GM18520 (cell line): ENCODE data around the gene GZMA.
"Not testable (repeated sequence)": the region's sequence is repeated elsewhere in the genome, so short reads cannot be mapped to it uniquely, and the experiment has no call there.

Experiments used
- ATAC-seq: cut with Tn5 transposase; IDR thresholded peaks from one replicate; pipeline ENCODE4 v1.9.1; 2021; ENCODE audit not compliant: unreplicated experiment

GZMA gene

GRCh38 chr5:55102348-55102747 lies at the start of gene GZMA:
TSS of gene GZMA (plus strand) at chr5:55102646. CDS start at chr5:55102683, 37 bp downstream.
- no peak for ATAC-seq

DNA sequence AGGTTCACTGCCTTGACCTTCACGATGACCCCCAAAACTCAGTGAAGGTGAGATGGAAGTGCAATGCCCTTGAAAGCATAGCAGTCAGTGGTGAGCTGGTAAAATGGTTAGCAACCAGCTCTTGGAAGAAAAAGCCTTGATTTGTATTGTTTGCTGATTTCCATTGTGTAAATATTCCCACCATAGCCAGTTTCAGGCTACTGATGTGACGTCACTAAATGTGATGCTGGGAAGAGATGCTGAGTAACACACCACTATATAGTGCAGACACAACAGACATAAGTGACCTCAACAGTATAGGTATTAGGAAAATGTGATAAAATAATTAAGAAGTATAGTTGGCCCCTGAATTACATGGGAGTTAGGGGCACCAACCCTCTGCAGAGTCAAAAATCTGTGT lies 47.3 kb upstream of the GZMA start:
- no peak for ATAC-seq

DNA sequence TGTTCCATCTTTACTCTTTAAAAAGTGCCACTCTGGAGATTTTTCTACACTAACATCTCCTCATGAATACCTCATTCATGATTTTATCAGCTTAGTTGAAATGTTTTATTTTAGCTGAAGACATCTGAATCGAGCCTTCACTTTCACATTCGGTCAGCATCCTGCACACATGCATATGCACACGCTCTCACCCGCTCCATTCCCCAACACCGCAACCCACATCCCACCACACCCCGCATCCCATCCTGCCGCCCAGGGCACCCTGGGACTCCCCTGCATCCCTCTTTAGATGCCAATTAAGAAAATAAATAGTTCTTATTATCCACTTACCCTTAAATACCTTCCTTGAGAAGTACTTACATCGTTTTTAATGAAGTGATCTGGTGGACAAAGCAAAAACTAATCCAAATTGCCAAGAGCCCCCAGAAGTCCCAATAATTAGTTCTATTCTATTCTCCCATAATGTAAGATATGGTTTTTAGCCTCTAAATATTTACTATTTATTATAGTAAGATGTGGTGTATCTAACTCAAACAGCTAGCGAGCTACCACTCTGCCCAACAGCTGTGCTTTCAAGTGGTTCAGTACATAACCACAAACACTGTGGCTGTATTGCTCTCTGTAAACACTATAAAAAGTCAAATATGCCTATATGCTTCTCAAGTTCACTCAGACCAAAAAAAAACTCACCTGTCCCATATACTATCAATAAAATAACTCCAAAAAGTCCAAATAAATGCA lies 40.2 kb upstream of the GZMA start:
- ATAC-seq, result no peak

DNA sequence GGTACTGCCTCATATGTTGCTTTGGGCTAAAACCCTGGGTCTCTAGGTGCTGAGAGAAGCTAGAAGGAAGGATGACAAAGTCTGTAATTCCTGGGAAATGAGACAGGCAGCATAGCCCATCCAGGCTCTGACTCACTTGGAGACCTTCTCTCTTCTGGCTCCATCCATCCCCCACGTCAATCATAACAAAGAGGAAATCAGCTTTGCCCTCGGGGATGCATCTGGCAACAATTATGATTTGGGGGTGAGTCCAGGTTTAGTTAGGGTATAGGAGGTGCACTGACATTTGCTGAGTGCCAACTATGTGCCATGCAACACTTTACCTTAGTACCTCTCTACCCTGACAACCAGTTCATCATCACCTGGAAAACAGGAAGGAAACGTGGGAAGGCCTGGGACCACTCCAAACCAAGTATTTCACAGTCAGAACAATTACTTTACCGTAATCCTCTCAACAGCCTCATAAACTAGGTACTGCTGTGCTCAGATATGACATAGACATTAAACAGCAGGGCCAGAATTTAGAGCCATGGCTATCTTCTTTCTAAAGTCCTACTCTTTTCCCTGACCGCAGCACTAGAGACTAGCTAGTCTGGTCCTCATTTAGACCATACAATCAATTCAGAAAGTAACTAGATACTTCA lies 39.1 kb upstream of the GZMA start:
- ATAC-seq, result no peak

- no peak for ATAC-seq
These were observed 38.5 kb upstream of the GZMA start for GRCh38 chr5:55063899-55064298.

GRCh38 chr5:55064523-55064922 lies 37.9 kb upstream of the GZMA start:
- no peak for ATAC-seq

GRCh38 chr5:55066277-55066676 lies 36.2 kb upstream of the GZMA start:
- ATAC-seq, result no peak

DNA sequence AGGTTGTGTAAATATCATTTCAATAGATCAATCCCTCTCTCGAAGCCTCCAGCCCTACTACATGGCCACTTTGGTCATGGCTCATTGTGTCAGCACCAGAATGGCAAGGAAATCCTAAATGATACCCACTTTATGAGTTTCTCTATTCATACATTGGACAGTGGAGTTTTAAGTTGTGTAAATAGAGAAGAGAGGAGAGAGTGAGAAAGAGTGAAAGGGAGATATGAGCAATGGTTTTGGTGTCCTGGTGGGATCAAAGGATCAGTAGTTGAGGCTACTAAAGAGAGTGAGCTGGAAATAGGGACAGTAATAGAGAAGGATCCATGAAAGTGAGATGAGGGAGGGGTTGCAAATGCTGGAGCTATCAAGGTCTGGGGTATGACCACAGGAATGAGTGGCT lies 31.5 kb upstream of the GZMA start:
- ATAC-seq, result no peak

DNA sequence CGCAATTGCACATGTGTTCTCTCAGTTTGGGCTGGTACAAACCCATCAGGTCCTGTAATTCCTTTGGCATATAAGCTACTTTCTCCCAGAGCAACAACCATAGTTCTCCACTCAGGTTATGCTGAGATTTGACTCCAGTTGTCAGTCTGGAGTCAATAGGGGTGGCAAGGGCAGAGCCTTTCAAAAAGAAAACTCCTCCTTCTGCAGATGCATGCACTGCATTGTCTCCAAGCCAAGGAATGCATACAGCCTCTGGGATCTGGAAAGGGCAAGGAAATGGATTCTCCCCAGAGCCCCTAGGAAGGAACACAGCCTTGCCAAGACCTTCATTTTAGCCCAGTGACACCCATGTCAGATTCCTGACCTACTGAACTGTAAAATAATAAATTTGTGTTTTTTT lies 31.0 kb upstream of the GZMA start:
- no peak for ATAC-seq

- ATAC-seq, result no peak
These were observed 29.8 kb upstream of the GZMA start for GRCh38 chr5:55072666-55073065.

DNA sequence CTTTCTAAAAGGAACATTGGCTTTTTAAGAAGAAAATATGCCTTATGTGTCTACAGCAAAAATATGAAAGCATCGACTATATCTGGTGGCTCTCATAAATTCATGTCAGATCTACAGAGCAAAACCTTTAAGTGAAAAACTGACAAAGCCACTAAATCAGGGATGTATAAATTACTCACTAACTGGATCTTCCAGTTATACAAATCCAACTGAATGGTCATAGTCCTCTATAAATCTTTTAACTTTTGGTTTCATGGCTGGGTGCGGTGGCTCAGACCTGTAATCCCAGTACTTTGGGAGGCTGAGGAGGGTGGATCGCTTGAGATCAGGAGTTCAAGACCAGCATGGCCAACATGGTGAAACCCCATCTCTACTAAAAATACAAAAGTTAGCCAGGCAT lies 29.2 kb upstream of the GZMA start:
- ATAC-seq, result no peak

- no peak for ATAC-seq
These were observed 20.9 kb upstream of the GZMA start for GRCh38 chr5:55081541-55081940.

DNA sequence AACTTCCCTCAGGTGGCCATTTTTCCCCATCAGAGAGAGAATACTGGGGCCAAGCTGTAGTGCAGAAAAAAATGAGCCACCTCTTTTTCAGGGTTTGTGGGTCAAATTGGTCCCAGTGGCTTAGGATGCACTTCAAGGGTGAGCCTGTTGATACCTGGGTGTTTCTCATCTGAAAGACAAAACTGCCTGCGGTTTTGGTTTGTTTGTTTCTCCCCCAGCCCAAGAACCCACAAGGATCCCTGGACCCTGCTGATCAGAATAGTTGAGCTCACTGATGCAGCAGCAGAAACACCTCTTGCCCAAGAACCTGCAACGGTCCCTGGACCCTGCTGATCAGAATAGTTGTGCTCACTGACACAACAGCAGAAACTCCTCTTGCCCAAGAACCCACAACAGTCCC lies 13.1 kb upstream of the GZMA start:
- not testable (repeated sequence) for ATAC-seq

- not testable (repeated sequence) for ATAC-seq
These were observed 11.4 kb upstream of the GZMA start for GRCh38 chr5:55091011-55091410.

- no peak for ATAC-seq
These were observed 6.3 kb upstream of the GZMA start for GRCh38 chr5:55096182-55096581.

DNA sequence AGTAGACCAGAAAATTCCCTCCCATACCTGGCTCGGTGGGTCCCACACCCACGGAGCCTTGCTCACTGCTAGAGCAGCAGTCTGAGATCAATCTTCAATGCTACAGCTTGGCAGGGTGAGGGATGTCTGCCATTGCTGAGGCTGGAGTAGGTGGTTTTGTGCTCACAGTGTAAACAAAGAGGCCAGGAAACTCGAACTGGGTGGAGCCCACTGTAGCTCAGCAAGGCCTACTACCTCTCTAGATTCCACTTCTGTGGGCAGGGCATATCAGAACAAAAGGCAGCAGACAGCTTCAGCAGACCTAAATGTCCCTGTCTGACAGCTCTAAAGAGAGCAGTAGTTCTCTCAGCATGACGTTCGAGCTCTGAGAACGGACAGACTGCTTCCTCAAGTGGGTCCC lies 5.6 kb upstream of the GZMA start:
- no peak for ATAC-seq

- not testable (repeated sequence) for ATAC-seq
These were observed 1.3 kb upstream of the GZMA start for GRCh38 chr5:55101148-55101547.

DNA sequence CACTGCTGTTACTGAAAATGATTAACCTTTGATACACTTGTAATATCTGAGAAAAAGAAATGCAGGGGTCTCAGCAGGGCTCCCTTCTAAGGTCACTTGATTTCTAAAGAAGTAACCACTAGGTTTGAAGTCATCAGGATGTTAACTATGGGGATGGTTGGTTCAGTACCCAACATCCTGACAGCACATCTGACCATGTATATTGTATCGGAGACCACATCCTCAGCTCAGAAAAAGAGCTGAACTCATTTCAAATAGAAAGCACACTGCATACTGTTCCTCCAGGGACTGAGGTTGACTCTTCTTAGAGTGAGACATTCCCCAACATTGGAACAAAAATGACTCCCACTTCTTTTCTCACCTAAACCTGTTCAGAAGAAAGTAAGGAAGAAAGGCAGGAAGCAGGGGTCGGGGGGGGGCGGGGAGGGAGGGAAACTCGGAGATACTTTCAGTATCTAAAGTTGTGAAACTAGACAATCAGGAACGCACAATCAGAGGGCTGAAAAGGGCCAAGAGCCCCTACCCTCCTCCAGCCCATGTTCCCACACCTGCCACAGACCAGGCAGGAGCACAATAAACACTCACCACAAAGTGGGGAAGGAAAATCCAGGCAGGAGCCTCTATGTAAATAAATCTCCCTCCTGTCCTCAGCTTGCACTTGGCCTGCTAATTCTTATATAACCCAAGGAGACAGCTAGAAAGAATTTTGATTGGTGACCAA lies 730 bp upstream of the GZMA start:
- no peak for ATAC-seq

DNA sequence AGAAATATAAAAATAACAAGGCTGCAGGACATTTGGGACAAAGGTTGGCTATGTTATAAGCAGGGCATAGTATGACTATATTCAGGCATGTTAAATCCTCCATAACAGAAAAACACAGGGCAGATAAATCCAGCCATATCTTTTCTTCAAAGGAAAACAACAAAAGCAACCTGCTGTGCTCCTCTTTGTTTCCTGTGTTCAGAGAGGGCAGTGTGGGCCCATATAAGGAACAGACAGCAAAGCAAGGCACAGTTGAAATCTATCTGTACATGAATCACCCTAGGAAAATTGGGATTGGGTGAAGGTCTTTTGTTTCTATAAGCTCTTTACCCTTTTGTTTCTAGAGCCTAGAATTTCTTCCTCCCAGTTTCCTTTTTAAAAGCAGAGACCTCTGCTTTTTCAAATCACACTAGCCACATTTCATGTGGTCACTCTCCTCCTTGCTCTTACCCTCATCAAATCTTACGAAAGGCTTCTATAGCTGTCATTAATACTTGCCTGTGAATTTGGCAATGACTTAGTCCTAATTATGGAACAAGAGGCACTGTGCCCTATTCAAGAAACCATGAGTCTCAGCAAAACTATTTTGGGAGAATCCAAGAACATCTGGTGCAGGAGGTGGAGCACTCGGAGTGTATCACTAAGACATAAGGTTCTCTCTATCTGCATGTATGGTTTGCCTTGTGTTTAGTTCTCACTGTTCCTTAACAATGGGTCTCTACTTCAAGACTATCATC lies 1.8 kb downstream of the GZMA start:
- no peak for ATAC-seq

GRCh38 chr5:55104946-55105701 lies 2.7 kb downstream of the GZMA start:
- ATAC-seq, result no peak

- not testable (repeated sequence) for ATAC-seq
These were observed 3.5 kb downstream of the GZMA start for GRCh38 chr5:55105976-55106375.
